H1 (cell line): Measurements from ENCODE around the gene TUNAR. TPM values are rescaled to one million over a fixed set of nuclear protein-coding genes. Genes with fewer than 3 reads are reported as not detected.

ENCODE experiments used
- CTCF ChIA-PET: fragments of 300-600 bp; sonication (Branson Sonifier 250); formaldehyde crosslinking; loops from one replicate; lab custom pipeline; 2021; ENCODE audit not compliant: partially characterized antibody; lab: Charles Lee
- POLR2A ChIA-PET: fragments of 300-600 bp; sonication (Branson Sonifier 250); formaldehyde crosslinking; loops from one replicate; lab custom pipeline; 2021; ENCODE audit warnings: inconsistent platforms; ENCODE audit not compliant: partially characterized antibody; lab: Charles Lee
- DNase-seq, 2 experiments: peaks; one replicate each; pipeline versions ENCODE4 v3.0.0 to v3.0.0-alpha.2; 2010 to 2022; ENCODE audit warnings: low spot score in 2 of 2, low read depth in 1 of 2, mixed read lengths in 1 of 2
- FAIRE-seq: peaks from 2 replicates; lab custom pipeline; 2011; peaks lifted over from hg19 to GRCh38; lab: Jason Lieb, UNC
- H2AFZ ChIP-seq: 2 replicates; pipeline ENCODE4 v1.8.1; 2012; ENCODE audit warnings: low read length, inconsistent platforms
- H2AK5ac ChIP-seq: 2 replicates; pipeline ENCODE4 v1.6.1; 2013; ENCODE audit warnings: low read depth, low read length
- H2BK120ac ChIP-seq: replicated peaks from 2 replicates; pipeline ENCODE3; 2013; ENCODE audit warnings: low read depth, low read length, inconsistent platforms
- H2BK12ac ChIP-seq: 2 replicates; pipeline ENCODE4 v1.6.1; 2013; ENCODE audit warnings: low read depth, low read length
- H2BK15ac ChIP-seq: 2 replicates; pipeline ENCODE4 v1.6.1; 2013; ENCODE audit warnings: low read length
- H2BK20ac ChIP-seq: 2 replicates; pipeline ENCODE4 v1.6.1; 2013; ENCODE audit warnings: low read length
- H2BK5ac ChIP-seq: 2 replicates; pipeline ENCODE4 v1.6.1; 2013; ENCODE audit warnings: low read depth, low read length
- H3K14ac ChIP-seq: 2 replicates; pipeline ENCODE4 v1.6.1; 2013; ENCODE audit warnings: inconsistent platforms; ENCODE audit not compliant: insufficient read length
- H3K18ac ChIP-seq: 2 replicates; pipeline ENCODE4 v1.6.1; 2013; ENCODE audit warnings: low read length; ENCODE audit errors: extremely low read depth
- H3K23ac ChIP-seq: 2 replicates; pipeline ENCODE4 v1.6.1; 2013; ENCODE audit warnings: inconsistent platforms; ENCODE audit not compliant: insufficient read length
- H3K23me2 ChIP-seq: 2 replicates; pipeline ENCODE4 v1.6.1; 2013; ENCODE audit warnings: low read depth, low read length
- H3K27ac ChIP-seq: 2 replicates; pipeline ENCODE4 v1.6.1; 2011; ENCODE audit warnings: low read depth, low read length, inconsistent platforms
- H3K27me3 ChIP-seq, 4 experiments: replicated peaks in 1 of 4; 1 replicate in 1 of 4; 2 replicates in 3 of 4; pipeline versions ENCODE4 v1.6.1 to v1.8.1; 2011 to 2013; ENCODE audit warnings: low read length in 3 of 4, mild to moderate bottlenecking in 3 of 4, inconsistent platforms in 2 of 4, mixed read lengths in 2 of 4, moderate library complexity in 1 of 4; ENCODE audit not compliant: control insufficient read depth in 3 of 4, insufficient read depth in 3 of 4; ENCODE audit errors: extremely low read depth in 1 of 4
- H3K36me3 ChIP-seq, 4 experiments: 2 replicates each; pipeline versions ENCODE4 v1.6.1 to v1.8.1; 2011 to 2013; ENCODE audit warnings: mild to moderate bottlenecking in 4 of 4, low read length in 3 of 4, moderate library complexity in 2 of 4, control low read depth in 1 of 4, inconsistent platforms in 1 of 4; ENCODE audit not compliant: insufficient read depth in 4 of 4, control insufficient read depth in 2 of 4
- H3K4ac ChIP-seq: replicated peaks from 2 replicates; pipeline ENCODE3; 2013; ENCODE audit warnings: low read length, low read depth, mixed read lengths, inconsistent platforms; ENCODE audit not compliant: insufficient read length
- H3K4me1 ChIP-seq, 4 experiments: replicated peaks in 1 of 4; 1 replicate in 1 of 4; 2 replicates in 3 of 4; pipeline versions ENCODE4 v1.6.1 to v1.8.1; 2011 to 2013; ENCODE audit warnings: low read length in 3 of 4, inconsistent platforms in 2 of 4, mixed read lengths in 1 of 4; ENCODE audit not compliant: insufficient read depth in 4 of 4, control insufficient read depth in 3 of 4
- H3K4me2 ChIP-seq, 2 experiments: 2 replicates each; pipeline versions ENCODE4 v1.6.1 to v1.8.1; 2011 to 2013; ENCODE audit warnings: low read depth in 2 of 2, low read length in 2 of 2, control low read depth in 1 of 2, inconsistent platforms in 1 of 2, mild to moderate bottlenecking in 1 of 2; ENCODE audit not compliant: insufficient read depth in 1 of 2
- H3K4me3 ChIP-seq, 4 experiments: fragments of 200-600, 300-600 bp in 1 of 4; sonication (generic), shearing (Covaris generic), sonication (Bioruptor Twin) in 1 of 4; 2 replicates each; pipeline versions ENCODE4 v1.5.1 to v1.8.1; 2011 to 2016; ENCODE audit warnings: low read length in 4 of 4, low read depth in 3 of 4, control low read depth in 2 of 4, inconsistent platforms in 2 of 4, mild to moderate bottlenecking in 2 of 4, mixed read lengths in 1 of 4, moderate library complexity in 1 of 4; ENCODE audit not compliant: insufficient read depth in 2 of 4; ENCODE audit errors: extremely low read depth in 1 of 4
- H3K56ac ChIP-seq: replicated peaks from 2 replicates; pipeline ENCODE3; 2013; ENCODE audit warnings: low read depth, mild to moderate bottlenecking, mixed read lengths, low read length, inconsistent platforms; ENCODE audit not compliant: insufficient read length
- H3K79me1 ChIP-seq: 2 replicates; pipeline ENCODE4 v1.6.1; 2013; ENCODE audit warnings: low read depth, low read length, control low read depth
- H3K79me2 ChIP-seq, 2 experiments: 2 replicates each; pipeline versions ENCODE4 v1.6.1 to v1.8.1; 2012 to 2013; ENCODE audit warnings: low read length in 2 of 2, mild to moderate bottlenecking in 2 of 2, inconsistent platforms in 1 of 2; ENCODE audit not compliant: insufficient read depth in 2 of 2, control insufficient read depth in 1 of 2
- H3K9ac ChIP-seq, 4 experiments: replicated peaks in 1 of 4; 1 replicate in 1 of 4; 2 replicates in 3 of 4; pipeline versions ENCODE4 v1.6.1 to v1.8.1; 2011 to 2013; ENCODE audit warnings: low read depth in 3 of 4, low read length in 3 of 4, control low read depth in 2 of 4, mild to moderate bottlenecking in 2 of 4, moderate library complexity in 2 of 4, inconsistent platforms in 1 of 4; ENCODE audit errors: extremely low read depth in 1 of 4
- H3K9me3 ChIP-seq, 2 experiments: 2 replicates each; pipeline versions ENCODE4 v1.6.1 to v1.8.1; 2012 to 2013; ENCODE audit warnings: mild to moderate bottlenecking in 2 of 2, moderate library complexity in 2 of 2, control low read depth in 1 of 2, inconsistent platforms in 1 of 2, low read depth in 1 of 2, low read length in 1 of 2, mixed read lengths in 1 of 2; ENCODE audit not compliant: insufficient read depth in 2 of 2
- H4K20me1 ChIP-seq, 2 experiments: replicated peaks in 1 of 2; 2 replicates each; pipeline versions ENCODE3 to v1.8.1; 2011 to 2013; ENCODE audit warnings: inconsistent platforms in 2 of 2, low read length in 2 of 2, mild to moderate bottlenecking in 1 of 2; ENCODE audit not compliant: insufficient read depth in 2 of 2, control insufficient read depth in 1 of 2
- H4K5ac ChIP-seq: 2 replicates; pipeline ENCODE4 v1.6.1; 2013; ENCODE audit warnings: low read length, low read depth, mixed read lengths, inconsistent platforms; ENCODE audit not compliant: insufficient read length
- H4K8ac ChIP-seq: 2 replicates; pipeline ENCODE4 v1.8.0; 2013; ENCODE audit warnings: mild to moderate bottlenecking, moderate library complexity, low read length, inconsistent platforms; ENCODE audit not compliant: insufficient read depth; ENCODE audit errors: extremely low read depth
- H4K91ac ChIP-seq: replicated peaks from 2 replicates; pipeline ENCODE3; 2013; ENCODE audit warnings: low read length, mixed read lengths, inconsistent platforms; ENCODE audit not compliant: insufficient read length
- BACH1 ChIP-seq: IDR thresholded peaks from 2 replicates; pipeline ENCODE4 v1.6.1; 2012; ENCODE audit warnings: low read length, improper control_type of control experiment
- HDAC2 ChIP-seq, 2 experiments: fragments of 300-600 bp in 1 of 2; sonication (generic) in 1 of 2; IDR thresholded peaks; 2 replicates each; pipeline ENCODE4 v1.6.1; 2011 to 2012; ENCODE audit warnings: low read depth in 2 of 2, low read length in 2 of 2, mild to moderate bottlenecking in 2 of 2, moderate library complexity in 2 of 2, borderline replicate concordance in 1 of 2, inconsistent platforms in 1 of 2
- ZNF274 ChIP-seq: IDR thresholded peaks from 2 replicates; pipeline ENCODE4 v1.7.0; 2012; ENCODE audit warnings: low read length, borderline replicate concordance; ENCODE audit errors: extremely low read depth
- WGBS, 2 experiments: shearing (Covaris generic) in 1 of 2; methylation state at CpG; one replicate each; pipeline versions ENCODE4 v1.1.6 to v1.1.7; 2013 to 2015; ENCODE audit warnings: low lambda C conversion rate in 2 of 2, mixed read lengths in 2 of 2, inconsistent platforms in 1 of 2, low coverage in 1 of 2, missing lambda C conversion rate in 1 of 2; ENCODE audit not compliant: insufficient replicate concordance in 2 of 2, insufficient coverage in 1 of 2, insufficient read length in 1 of 2; ENCODE audit errors: extremely low coverage in 1 of 2, missing lambda C conversion rate in 1 of 2; 5-methylcytosine and 5-hydroxymethylcytosine counted together
- polyA plus RNA-seq, 7 experiments: library from polyadenylated mRNA; depleted of rRNA in 3 of 7; stranded (reverse) in 5 of 7; unstranded in 2 of 7; fragments of >200 nt in 5 of 7; fragments of 200-250 nt in 2 of 7; gene quantifications; 1 replicate in 5 of 7; 2 replicates in 1 of 7; 4 replicates in 1 of 7; pipeline versions ENCODE4 v1.2.1 to v1.2.3, GENCODE V29; 2011 to 2013; ENCODE audit warnings: missing spikeins in 2 of 7, mixed read lengths in 2 of 7
- total RNA-seq: library from RNA; stranded (reverse); fragmentation: NEBNext Ultra II Directional; extraction: Animal tissue kit (Norgen Biotek cat#: 25700); gene quantifications from 2 replicates; pipeline ENCODE4 v1.2.1, GENCODE V29; 2021
- TF ChIP-seq, protein P1 (sequence below): IDR thresholded peaks from 2 replicates; pipeline ENCODE4 v1.6.1; 2012; ENCODE audit warnings: inconsistent platforms
- TF ChIP-seq, protein P2 (sequence below), 3 experiments: IDR thresholded peaks; 1 replicate in 2 of 3; 2 replicates in 1 of 3; pipeline versions ENCODE4 v1.5.1 to v1.6.1; 2011; ENCODE audit warnings: low read length in 3 of 3, mild to moderate bottlenecking in 3 of 3, inconsistent platforms in 2 of 3, low read depth in 1 of 3, moderate library complexity in 1 of 3; ENCODE audit not compliant: insufficient read depth in 1 of 3; ENCODE audit errors: control extremely low read depth in 1 of 3
- TF ChIP-seq, protein P3 (sequence below): IDR thresholded peaks from 2 replicates; pipeline ENCODE4 v1.6.1; 2012; ENCODE audit warnings: inconsistent platforms

Gene TUNAR
- total and polyA plus RNA-seq, 2 of the 8 experiments (the other 6 are each of a cell fraction or from before 2014, with no cell fraction given): 12.8 to 63.9 TPM

GRCh38 chr14:95946867-95947266 is 70.2 kb downstream of the TUNAR start:
- Histone ChIP-seq H3K79me2 (no peaks in the 10 kb centered on the region), H3K27ac (peak overlapping the region; percentile 56; the same call in 1 of the 2 replicates), H3K4me1 (peaks cover 0 to 16% (median 9%) of the 10 kb centered on the region in 4 experiments; a peak in 5 of 7 replicates), H4K8ac (no peak overlapping the region), H3K23me2 (no peaks in the 10 kb centered on the region), H3K4ac (no peak overlapping the region), H2AFZ (no peak overlapping the region), H3K36me3 (no peaks in the 10 kb centered on the region; a peak in 1 of 8 replicates), H3K9me3 (peaks cover 9 to 12% of the 10 kb centered on the region in 2 experiments), H2BK120ac (peak overlapping the region; percentile 79), H3K18ac (peak overlapping the region; percentile 86), H3K79me1 (no peaks in the 10 kb centered on the region), H2BK12ac (peak overlapping the region; percentile 91; the same call in 1 of the 2 replicates), H4K91ac (peak overlapping the region; percentile 96), H2BK20ac (peak overlapping the region; percentile 97; the same call in 1 of the 2 replicates), H2BK15ac (no peak overlapping the region), H3K4me3 (no peak overlapping the region), H3K9ac (0 out of 7 replicates have a peak overlapping the region, but pooled peaks of 1 of the 4 experiments have one; percentile 28), H4K5ac (peak overlapping the region; percentile 71), H3K27me3 (no peaks in the 10 kb centered on the region), H3K56ac (no peak overlapping the region), H3K4me2 (no peak overlapping the region), H2AK5ac (peak overlapping the region; percentile 89), H3K14ac (no peak overlapping the region), H4K20me1 (no peaks in the 10 kb centered on the region), H3K23ac (no peak overlapping the region), H2BK5ac (peak overlapping the region; percentile 97; the same call in 1 of the 2 replicates)
- WGBS, 2 experiments: 69% methylated on average over 1 of the region's 1 CpG; no CpG with 5 or more reads in 1 of the 2 experiments
- ChIA-PET POLR2A (interaction anchor here (0.6 to 4.1 kb wide), 9 partner anchors 11 to 160 kb away, joined by 3 to 27 read pairs (median 4); no protein-coding TSS in a partner anchor), CTCF (interaction anchor here (0.7 to 2.9 kb wide), 8 partner anchors 11 to 505 kb away, joined by 3 to 8 read pairs (median 3); no protein-coding TSS in a partner anchor)
- FAIRE-seq (no peak), DNase-seq (no peak)
- TF ChIP-seq, protein P1, sequence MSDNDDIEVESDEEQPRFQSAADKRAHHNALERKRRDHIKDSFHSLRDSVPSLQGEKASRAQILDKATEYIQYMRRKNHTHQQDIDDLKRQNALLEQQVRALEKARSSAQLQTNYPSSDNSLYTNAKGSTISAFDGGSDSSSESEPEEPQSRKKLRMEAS: peak; percentile 77
- no peak for TF ChIP-seq ZNF274
- TF ChIP-seq BACH1: no peak
- TF ChIP-seq, protein P2, sequence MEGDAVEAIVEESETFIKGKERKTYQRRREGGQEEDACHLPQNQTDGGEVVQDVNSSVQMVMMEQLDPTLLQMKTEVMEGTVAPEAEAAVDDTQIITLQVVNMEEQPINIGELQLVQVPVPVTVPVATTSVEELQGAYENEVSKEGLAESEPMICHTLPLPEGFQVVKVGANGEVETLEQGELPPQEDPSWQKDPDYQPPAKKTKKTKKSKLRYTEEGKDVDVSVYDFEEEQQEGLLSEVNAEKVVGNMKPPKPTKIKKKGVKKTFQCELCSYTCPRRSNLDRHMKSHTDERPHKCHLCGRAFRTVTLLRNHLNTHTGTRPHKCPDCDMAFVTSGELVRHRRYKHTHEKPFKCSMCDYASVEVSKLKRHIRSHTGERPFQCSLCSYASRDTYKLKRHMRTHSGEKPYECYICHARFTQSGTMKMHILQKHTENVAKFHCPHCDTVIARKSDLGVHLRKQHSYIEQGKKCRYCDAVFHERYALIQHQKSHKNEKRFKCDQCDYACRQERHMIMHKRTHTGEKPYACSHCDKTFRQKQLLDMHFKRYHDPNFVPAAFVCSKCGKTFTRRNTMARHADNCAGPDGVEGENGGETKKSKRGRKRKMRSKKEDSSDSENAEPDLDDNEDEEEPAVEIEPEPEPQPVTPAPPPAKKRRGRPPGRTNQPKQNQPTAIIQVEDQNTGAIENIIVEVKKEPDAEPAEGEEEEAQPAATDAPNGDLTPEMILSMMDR (IDR thresholded peaks at IDR 0.05; ENCODE audit: control extremely low read depth in 1 of 3, insufficient read depth in 1 of 3, low read depth in 1 of 3, low read length in 3 of 3): no peak
- TF ChIP-seq HDAC2 (IDR thresholded peaks at IDR 0.05; ENCODE audit: borderline replicate concordance in 1 of 2, low read depth in 2 of 2, low read length in 2 of 2): no peak
- TF ChIP-seq, protein P3, sequence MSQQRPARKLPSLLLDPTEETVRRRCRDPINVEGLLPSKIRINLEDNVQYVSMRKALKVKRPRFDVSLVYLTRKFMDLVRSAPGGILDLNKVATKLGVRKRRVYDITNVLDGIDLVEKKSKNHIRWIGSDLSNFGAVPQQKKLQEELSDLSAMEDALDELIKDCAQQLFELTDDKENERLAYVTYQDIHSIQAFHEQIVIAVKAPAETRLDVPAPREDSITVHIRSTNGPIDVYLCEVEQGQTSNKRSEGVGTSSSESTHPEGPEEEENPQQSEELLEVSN: peak; percentile 45; the same call in 1 of the 2 replicates
